HTERT RPE-1 (cell line): ENCODE data around the gene IGF2BP1.
"Not testable (repeated sequence)": the region's sequence is repeated elsewhere in the genome, so short reads cannot be mapped to it uniquely, and the experiment has no call there.

ENCODE experiments used
- in situ Hi-C: fragments of 300-500 bp; cut with MboI; formaldehyde crosslinking; loops from 4 replicates; pipeline ENCODE4 v1.14.3; 2020; ENCODE audit warnings: low sequenced_read_pairs

The IGF2BP1 gene

GRCh38 chr17:48995304-48995973 is 1.7 kb upstream of the IGF2BP1 start:
- in situ Hi-C loops = no loop called here

GRCh38 chr17:48995974-48996721 is 1.0 kb upstream of the IGF2BP1 start:
- in situ Hi-C loops = no loop called here

GRCh38 chr17:48996722-48997102 is 473 bp upstream of the IGF2BP1 start:
- in situ Hi-C loops = no loop called here

- in situ Hi-C loops = no loop called here
Measured at GRCh38 chr17:48997827-48998586, 822 bp downstream of the IGF2BP1 start.

- in situ Hi-C loops = no loop called here
Measured at GRCh38 chr17:48998587-48999440, 1.6 kb downstream of the IGF2BP1 start.

- in situ Hi-C loops = no loop called here
Measured at GRCh38 chr17:49000943-49001342, 3.8 kb downstream of the IGF2BP1 start.

GRCh38 chr17:49001671-49002070 is 4.5 kb downstream of the IGF2BP1 start:
- in situ Hi-C loops = no loop called here

- in situ Hi-C loops = no loop called here
Measured at GRCh38 chr17:49002331-49002730, 5.1 kb downstream of the IGF2BP1 start.

GRCh38 chr17:49002766-49003165 is 5.6 kb downstream of the IGF2BP1 start:
- in situ Hi-C loops = no loop called here

GRCh38 chr17:49003557-49004511 is 6.6 kb downstream of the IGF2BP1 start:
- in situ Hi-C loops = no loop called here

GRCh38 chr17:49005140-49005539 is 8.0 kb downstream of the IGF2BP1 start:
- in situ Hi-C loops = no loop called here

GRCh38 chr17:49008908-49009307 is 11.7 kb downstream of the IGF2BP1 start:
- in situ Hi-C loops = not testable (repeated sequence)

- in situ Hi-C loops = no loop called here
Measured at GRCh38 chr17:49012769-49013255, 15.6 kb downstream of the IGF2BP1 start.

GRCh38 chr17:49013311-49014213 is 16.4 kb downstream of the IGF2BP1 start:
- in situ Hi-C loops = no loop called here

- in situ Hi-C loops = no loop called here
Measured at GRCh38 chr17:49015179-49015923, 18.2 kb downstream of the IGF2BP1 start.

GRCh38 chr17:49015924-49016774 is 19.0 kb downstream of the IGF2BP1 start:
- in situ Hi-C loops = no loop called here
